H1 (cell line): Measurements from ENCODE around the gene OMP. TPM values are rescaled to one million over a fixed set of nuclear protein-coding genes. Genes with fewer than 3 reads are reported as not detected.
A peak's percentile ranks its signal among the peaks of the same experiment; 100 is the strongest.

Source experiments
- CTCF ChIA-PET: fragments of 300-600 bp; sonication (Branson Sonifier 250); formaldehyde crosslinking; loops from one replicate; lab custom pipeline; 2021; ENCODE audit not compliant: partially characterized antibody; lab: Charles Lee
- POLR2A ChIA-PET: fragments of 300-600 bp; sonication (Branson Sonifier 250); formaldehyde crosslinking; loops from one replicate; lab custom pipeline; 2021; ENCODE audit warnings: inconsistent platforms; ENCODE audit not compliant: partially characterized antibody; lab: Charles Lee
- DNase-seq, 2 experiments: peaks; one replicate each; pipeline versions ENCODE4 v3.0.0 to v3.0.0-alpha.2; 2010 to 2022; ENCODE audit warnings: low spot score in 2 of 2, low read depth in 1 of 2, mixed read lengths in 1 of 2
- FAIRE-seq: peaks from 2 replicates; lab custom pipeline; 2011; peaks lifted over from hg19 to GRCh38; lab: Jason Lieb, UNC
- H2AFZ ChIP-seq: 2 replicates; pipeline ENCODE4 v1.8.1; 2012; ENCODE audit warnings: low read length, inconsistent platforms
- H2AK5ac ChIP-seq: 2 replicates; pipeline ENCODE4 v1.6.1; 2013; ENCODE audit warnings: low read depth, low read length
- H2BK120ac ChIP-seq: replicated peaks from 2 replicates; pipeline ENCODE3; 2013; ENCODE audit warnings: low read depth, low read length, inconsistent platforms
- H2BK12ac ChIP-seq: 2 replicates; pipeline ENCODE4 v1.6.1; 2013; ENCODE audit warnings: low read depth, low read length
- H2BK15ac ChIP-seq: 2 replicates; pipeline ENCODE4 v1.6.1; 2013; ENCODE audit warnings: low read length
- H2BK20ac ChIP-seq: 2 replicates; pipeline ENCODE4 v1.6.1; 2013; ENCODE audit warnings: low read length
- H2BK5ac ChIP-seq: 2 replicates; pipeline ENCODE4 v1.6.1; 2013; ENCODE audit warnings: low read depth, low read length
- H3K14ac ChIP-seq: 2 replicates; pipeline ENCODE4 v1.6.1; 2013; ENCODE audit warnings: inconsistent platforms; ENCODE audit not compliant: insufficient read length
- H3K18ac ChIP-seq: 2 replicates; pipeline ENCODE4 v1.6.1; 2013; ENCODE audit warnings: low read length; ENCODE audit errors: extremely low read depth
- H3K23ac ChIP-seq: 2 replicates; pipeline ENCODE4 v1.6.1; 2013; ENCODE audit warnings: inconsistent platforms; ENCODE audit not compliant: insufficient read length
- H3K23me2 ChIP-seq: 2 replicates; pipeline ENCODE4 v1.6.1; 2013; ENCODE audit warnings: low read depth, low read length
- H3K27ac ChIP-seq: 2 replicates; pipeline ENCODE4 v1.6.1; 2011; ENCODE audit warnings: low read depth, low read length, inconsistent platforms
- H3K27me3 ChIP-seq, 4 experiments: replicated peaks in 1 of 4; 1 replicate in 1 of 4; 2 replicates in 3 of 4; pipeline versions ENCODE4 v1.6.1 to v1.8.1; 2011 to 2013; ENCODE audit warnings: low read length in 3 of 4, mild to moderate bottlenecking in 3 of 4, inconsistent platforms in 2 of 4, mixed read lengths in 2 of 4, moderate library complexity in 1 of 4; ENCODE audit not compliant: control insufficient read depth in 3 of 4, insufficient read depth in 3 of 4; ENCODE audit errors: extremely low read depth in 1 of 4
- H3K36me3 ChIP-seq, 4 experiments: 2 replicates each; pipeline versions ENCODE4 v1.6.1 to v1.8.1; 2011 to 2013; ENCODE audit warnings: mild to moderate bottlenecking in 4 of 4, low read length in 3 of 4, moderate library complexity in 2 of 4, control low read depth in 1 of 4, inconsistent platforms in 1 of 4; ENCODE audit not compliant: insufficient read depth in 4 of 4, control insufficient read depth in 2 of 4
- H3K4ac ChIP-seq: replicated peaks from 2 replicates; pipeline ENCODE3; 2013; ENCODE audit warnings: low read length, low read depth, mixed read lengths, inconsistent platforms; ENCODE audit not compliant: insufficient read length
- H3K4me1 ChIP-seq, 4 experiments: replicated peaks in 1 of 4; 1 replicate in 1 of 4; 2 replicates in 3 of 4; pipeline versions ENCODE4 v1.6.1 to v1.8.1; 2011 to 2013; ENCODE audit warnings: low read length in 3 of 4, inconsistent platforms in 2 of 4, mixed read lengths in 1 of 4; ENCODE audit not compliant: insufficient read depth in 4 of 4, control insufficient read depth in 3 of 4
- H3K4me2 ChIP-seq, 2 experiments: 2 replicates each; pipeline versions ENCODE4 v1.6.1 to v1.8.1; 2011 to 2013; ENCODE audit warnings: low read depth in 2 of 2, low read length in 2 of 2, control low read depth in 1 of 2, inconsistent platforms in 1 of 2, mild to moderate bottlenecking in 1 of 2; ENCODE audit not compliant: insufficient read depth in 1 of 2
- H3K4me3 ChIP-seq, 4 experiments: fragments of 200-600, 300-600 bp in 1 of 4; sonication (generic), shearing (Covaris generic), sonication (Bioruptor Twin) in 1 of 4; 2 replicates each; pipeline versions ENCODE4 v1.5.1 to v1.8.1; 2011 to 2016; ENCODE audit warnings: low read length in 4 of 4, low read depth in 3 of 4, control low read depth in 2 of 4, inconsistent platforms in 2 of 4, mild to moderate bottlenecking in 2 of 4, mixed read lengths in 1 of 4, moderate library complexity in 1 of 4; ENCODE audit not compliant: insufficient read depth in 2 of 4; ENCODE audit errors: extremely low read depth in 1 of 4
- H3K56ac ChIP-seq: replicated peaks from 2 replicates; pipeline ENCODE3; 2013; ENCODE audit warnings: low read depth, mild to moderate bottlenecking, mixed read lengths, low read length, inconsistent platforms; ENCODE audit not compliant: insufficient read length
- H3K79me1 ChIP-seq: 2 replicates; pipeline ENCODE4 v1.6.1; 2013; ENCODE audit warnings: low read depth, low read length, control low read depth
- H3K79me2 ChIP-seq, 2 experiments: 2 replicates each; pipeline versions ENCODE4 v1.6.1 to v1.8.1; 2012 to 2013; ENCODE audit warnings: low read length in 2 of 2, mild to moderate bottlenecking in 2 of 2, inconsistent platforms in 1 of 2; ENCODE audit not compliant: insufficient read depth in 2 of 2, control insufficient read depth in 1 of 2
- H3K9ac ChIP-seq, 4 experiments: replicated peaks in 1 of 4; 1 replicate in 1 of 4; 2 replicates in 3 of 4; pipeline versions ENCODE4 v1.6.1 to v1.8.1; 2011 to 2013; ENCODE audit warnings: low read depth in 3 of 4, low read length in 3 of 4, control low read depth in 2 of 4, mild to moderate bottlenecking in 2 of 4, moderate library complexity in 2 of 4, inconsistent platforms in 1 of 4; ENCODE audit errors: extremely low read depth in 1 of 4
- H3K9me3 ChIP-seq, 2 experiments: 2 replicates each; pipeline versions ENCODE4 v1.6.1 to v1.8.1; 2012 to 2013; ENCODE audit warnings: mild to moderate bottlenecking in 2 of 2, moderate library complexity in 2 of 2, control low read depth in 1 of 2, inconsistent platforms in 1 of 2, low read depth in 1 of 2, low read length in 1 of 2, mixed read lengths in 1 of 2; ENCODE audit not compliant: insufficient read depth in 2 of 2
- H4K20me1 ChIP-seq, 2 experiments: replicated peaks in 1 of 2; 2 replicates each; pipeline versions ENCODE3 to v1.8.1; 2011 to 2013; ENCODE audit warnings: inconsistent platforms in 2 of 2, low read length in 2 of 2, mild to moderate bottlenecking in 1 of 2; ENCODE audit not compliant: insufficient read depth in 2 of 2, control insufficient read depth in 1 of 2
- H4K5ac ChIP-seq: 2 replicates; pipeline ENCODE4 v1.6.1; 2013; ENCODE audit warnings: low read length, low read depth, mixed read lengths, inconsistent platforms; ENCODE audit not compliant: insufficient read length
- H4K8ac ChIP-seq: 2 replicates; pipeline ENCODE4 v1.8.0; 2013; ENCODE audit warnings: mild to moderate bottlenecking, moderate library complexity, low read length, inconsistent platforms; ENCODE audit not compliant: insufficient read depth; ENCODE audit errors: extremely low read depth
- H4K91ac ChIP-seq: replicated peaks from 2 replicates; pipeline ENCODE3; 2013; ENCODE audit warnings: low read length, mixed read lengths, inconsistent platforms; ENCODE audit not compliant: insufficient read length
- CBX8 ChIP-seq: fragments of 300-800, 300-1000 bp; sonication (generic); IDR thresholded peaks from 2 replicates; pipeline ENCODE4 v1.7.1; 2016; ENCODE audit warnings: low read depth, low read length, borderline replicate concordance
- CTCF ChIP-seq, 3 experiments: IDR thresholded peaks; 1 replicate in 2 of 3; 2 replicates in 1 of 3; pipeline versions ENCODE4 v1.5.1 to v1.6.1; 2011; ENCODE audit warnings: low read length in 3 of 3, mild to moderate bottlenecking in 3 of 3, inconsistent platforms in 2 of 3, low read depth in 1 of 3, moderate library complexity in 1 of 3; ENCODE audit not compliant: insufficient read depth in 1 of 3; ENCODE audit errors: control extremely low read depth in 1 of 3
- EGR1 ChIP-seq: IDR thresholded peaks from 2 replicates; pipeline ENCODE4 v1.6.1; 2011; ENCODE audit warnings: low read depth, low read length, borderline replicate concordance
- EP300 ChIP-seq, 2 experiments: IDR thresholded peaks; 1 replicate in 1 of 2; 2 replicates in 1 of 2; pipeline ENCODE4 v1.6.1; 2011 to 2012; ENCODE audit warnings: low read depth in 2 of 2, low read length in 2 of 2, mild to moderate bottlenecking in 2 of 2, borderline replicate concordance in 1 of 2, inconsistent platforms in 1 of 2, moderate library complexity in 1 of 2
- GABPA ChIP-seq: IDR thresholded peaks from 2 replicates; pipeline ENCODE4 v1.6.1; 2011; ENCODE audit warnings: mild to moderate bottlenecking, low read length, moderate library complexity, borderline replicate concordance; ENCODE audit not compliant: insufficient read depth
- KDM1A ChIP-seq: fragments of 200-600, 300-600 bp; sonication (generic); IDR thresholded peaks from 2 replicates; pipeline ENCODE4 v1.7.1; 2016; ENCODE audit warnings: mild to moderate bottlenecking, low read length, borderline replicate concordance
- POU5F1 ChIP-seq: IDR thresholded peaks from 2 replicates; pipeline ENCODE4 v1.6.1; 2011; ENCODE audit warnings: low read depth, mild to moderate bottlenecking, low read length, moderate library complexity
- RAD21 ChIP-seq, 2 experiments: IDR thresholded peaks in 1 of 2; conservative IDR thresholded peaks in 1 of 2; 2 replicates each; pipeline ENCODE4 v1.6.1; 2011; ENCODE audit warnings: low read depth in 2 of 2, low read length in 2 of 2, improper control_type of control experiment in 1 of 2, inconsistent platforms in 1 of 2, mild to moderate bottlenecking in 1 of 2, moderate library complexity in 1 of 2
- SIRT6 ChIP-seq: IDR thresholded peaks from one replicate; pipeline ENCODE4 v1.7.1; 2012; ENCODE audit warnings: low read length, inconsistent platforms
- SIX5 ChIP-seq: IDR thresholded peaks from 2 replicates; pipeline ENCODE4 v1.6.1; 2011; ENCODE audit warnings: mild to moderate bottlenecking, low read depth, low read length
- WGBS, 2 experiments: shearing (Covaris generic) in 1 of 2; methylation state at CpG; one replicate each; pipeline versions ENCODE4 v1.1.6 to v1.1.7; 2013 to 2015; ENCODE audit warnings: low lambda C conversion rate in 2 of 2, mixed read lengths in 2 of 2, inconsistent platforms in 1 of 2, low coverage in 1 of 2, missing lambda C conversion rate in 1 of 2; ENCODE audit not compliant: insufficient replicate concordance in 2 of 2, insufficient coverage in 1 of 2, insufficient read length in 1 of 2; ENCODE audit errors: extremely low coverage in 1 of 2, missing lambda C conversion rate in 1 of 2; 5-methylcytosine and 5-hydroxymethylcytosine counted together
- polyA plus RNA-seq, 7 experiments: library from polyadenylated mRNA; depleted of rRNA in 3 of 7; stranded (reverse) in 5 of 7; unstranded in 2 of 7; fragments of >200 nt in 5 of 7; fragments of 200-250 nt in 2 of 7; gene quantifications; 1 replicate in 5 of 7; 2 replicates in 1 of 7; 4 replicates in 1 of 7; pipeline versions ENCODE4 v1.2.1 to v1.2.3, GENCODE V29; 2011 to 2013; ENCODE audit warnings: missing spikeins in 2 of 7, mixed read lengths in 2 of 7
- total RNA-seq: library from RNA; stranded (reverse); fragmentation: NEBNext Ultra II Directional; extraction: Animal tissue kit (Norgen Biotek cat#: 25700); gene quantifications from 2 replicates; pipeline ENCODE4 v1.2.1, GENCODE V29; 2021

The OMP gene
- total and polyA plus RNA-seq, 2 of the 8 experiments (the other 6 are each of a cell fraction or from before 2014, with no cell fraction given): not detected

- H3K79me2 ChIP-seq: no peaks in the 10 kb centered on the region
- POLR2A ChIA-PET: interaction anchor here (0.7 to 1.6 kb wide), 2 partner anchors 10 to 11 kb away, joined by 3 to 7 read pairs; no protein-coding TSS in a partner anchor
- no peak for TF ChIP-seq EGR1
- TF ChIP-seq SIX5: no peak
- TF ChIP-seq CBX8: no peak
- TF ChIP-seq POU5F1: no peak
- no peak for TF ChIP-seq RAD21 (IDR thresholded peaks at IDR 0.05 in 1 of 2, conservative IDR thresholded peaks at IDR 0.05 in 1 of 2; ENCODE audit: low read depth in 2 of 2, low read length in 2 of 2)
- TF ChIP-seq EP300 (IDR thresholded peaks at IDR 0.05; ENCODE audit: borderline replicate concordance in 1 of 2, low read depth in 2 of 2, low read length in 2 of 2): no peak
- TF ChIP-seq SIRT6: no peak
- no peak for TF ChIP-seq KDM1A
- no peak for TF ChIP-seq GABPA
- no peak for TF ChIP-seq CTCF (IDR thresholded peaks at IDR 0.05; ENCODE audit: control extremely low read depth in 1 of 3, insufficient read depth in 1 of 3, low read depth in 1 of 3, low read length in 3 of 3)
These were observed 29.8 kb upstream of the OMP start for GRCh38 chr11:77072851-77073327.

More at GRCh38 chr11:77072851-77073327, 29.8 kb upstream of the OMP start:
- Histone ChIP-seq H4K20me1 (peaks cover 0 to 2% of the 10 kb centered on the region in 2 experiments), H3K23ac (no peak overlapping the region), H2AFZ (no peak overlapping the region), H3K36me3 (no peaks in the 10 kb centered on the region), H3K9me3 (no peaks in the 10 kb centered on the region), H3K14ac (no peak overlapping the region), H3K4me1 (peaks cover 0 to 4% (median under 1%) of the 10 kb centered on the region in 4 experiments; a peak in 3 of 7 replicates), H4K91ac (no peak overlapping the region), H4K5ac (no peak overlapping the region), H3K27ac (no peak overlapping the region), H3K4me2 (no peak overlapping the region), H2BK120ac (no peak overlapping the region), H2BK5ac (0 out of 2 replicates have a peak overlapping the region, but pooled peaks have one; percentile 21), H3K56ac (no peak overlapping the region), H3K4ac (no peak overlapping the region), H3K79me1 (no peaks in the 10 kb centered on the region; the same call in none of the 2 replicates), H3K23me2 (no peaks in the 10 kb centered on the region), H2BK12ac (no peak overlapping the region), H2BK20ac (no peak overlapping the region), H3K9ac (no peak overlapping the region), H3K18ac (no peak overlapping the region), H2BK15ac (no peak overlapping the region), H3K4me3 (no peak overlapping the region), H2AK5ac (no peak overlapping the region), H3K27me3 (no peaks in the 10 kb centered on the region), H4K8ac (peak overlapping the region; percentile 86)
- WGBS, 2 experiments: 96% methylated on average over 8 of the region's 8 CpGs; no CpG with 5 or more reads in 1 of the 2 experiments
- no peak for DNase-seq
- no peak for FAIRE-seq
- CTCF ChIA-PET: interaction anchor here (0.6 to 4.5 kb wide), 7 partner anchors 9 to 179 kb away, joined by 3 to 63 read pairs (median 4); partner anchors contain the start of gene MYO7A
